D721Med (cell line): ENCODE results near the gene OR10A2.
"Not testable (repeated sequence)": the region's sequence is repeated elsewhere in the genome, so short reads cannot be mapped to it uniquely, and the experiment has no call there.

Source experiments
- DNase-seq: peaks from one replicate; pipeline ENCODE4 v3.0.0; 2011; ENCODE audit warnings: low spot score; ENCODE audit not compliant: insufficient read length
- FAIRE-seq: peaks from 2 replicates; lab custom pipeline; 2011; peaks lifted over from hg19 to GRCh38; lab: Jason Lieb, UNC
- TF ChIP-seq, protein P1 (sequence below): IDR thresholded peaks from 2 replicates; pipeline ENCODE4 v1.5.1; 2012; ENCODE audit warnings: mild to moderate bottlenecking, control low read depth; ENCODE audit not compliant: insufficient read depth; ENCODE audit errors: missing control alignments

Gene OR10A2

DNA sequence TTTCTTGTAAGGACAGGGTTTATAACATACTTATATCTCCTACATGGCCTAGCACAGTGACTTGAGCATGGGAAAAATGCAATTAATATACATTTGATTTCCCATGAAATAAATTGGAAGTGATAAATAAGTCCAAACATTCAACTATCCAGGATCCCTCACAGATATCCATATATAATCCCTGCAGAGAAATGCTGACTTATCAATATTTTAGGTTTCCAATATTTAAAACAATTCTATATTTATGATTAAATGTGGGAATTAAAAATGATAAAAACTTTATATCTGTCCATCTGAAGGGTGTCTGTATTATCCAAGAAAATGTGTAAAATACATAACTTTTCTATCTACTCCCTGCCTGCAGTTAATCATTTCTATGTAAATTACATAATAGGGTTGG is 19.9 kb downstream of the OR10A2 start:
- FAIRE-seq = no peak
- TF ChIP-seq, protein P1, sequence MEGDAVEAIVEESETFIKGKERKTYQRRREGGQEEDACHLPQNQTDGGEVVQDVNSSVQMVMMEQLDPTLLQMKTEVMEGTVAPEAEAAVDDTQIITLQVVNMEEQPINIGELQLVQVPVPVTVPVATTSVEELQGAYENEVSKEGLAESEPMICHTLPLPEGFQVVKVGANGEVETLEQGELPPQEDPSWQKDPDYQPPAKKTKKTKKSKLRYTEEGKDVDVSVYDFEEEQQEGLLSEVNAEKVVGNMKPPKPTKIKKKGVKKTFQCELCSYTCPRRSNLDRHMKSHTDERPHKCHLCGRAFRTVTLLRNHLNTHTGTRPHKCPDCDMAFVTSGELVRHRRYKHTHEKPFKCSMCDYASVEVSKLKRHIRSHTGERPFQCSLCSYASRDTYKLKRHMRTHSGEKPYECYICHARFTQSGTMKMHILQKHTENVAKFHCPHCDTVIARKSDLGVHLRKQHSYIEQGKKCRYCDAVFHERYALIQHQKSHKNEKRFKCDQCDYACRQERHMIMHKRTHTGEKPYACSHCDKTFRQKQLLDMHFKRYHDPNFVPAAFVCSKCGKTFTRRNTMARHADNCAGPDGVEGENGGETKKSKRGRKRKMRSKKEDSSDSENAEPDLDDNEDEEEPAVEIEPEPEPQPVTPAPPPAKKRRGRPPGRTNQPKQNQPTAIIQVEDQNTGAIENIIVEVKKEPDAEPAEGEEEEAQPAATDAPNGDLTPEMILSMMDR = no peak
- DNase-seq = no peak

DNA sequence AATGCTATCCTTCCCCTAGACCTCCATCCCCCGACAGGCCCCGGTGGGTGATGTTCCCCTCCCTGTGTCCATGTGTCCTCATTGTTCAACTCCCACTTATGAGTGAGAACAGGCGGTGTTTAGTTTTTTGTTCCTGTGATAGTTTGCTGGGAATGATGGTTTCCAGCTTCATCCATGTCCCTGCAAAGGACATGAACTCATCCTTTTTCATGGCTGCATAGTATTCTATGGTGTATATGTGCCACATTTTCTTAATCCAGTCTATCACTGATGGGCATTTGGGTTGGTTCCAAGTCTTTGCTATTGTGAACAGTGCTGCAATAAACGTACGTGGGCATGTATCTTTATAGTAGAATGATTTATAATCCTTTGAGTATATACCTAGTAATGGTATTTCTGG is 24.9 kb downstream of the OR10A2 start:
- DNase-seq, FAIRE-seq: not testable (repeated sequence)

DNA sequence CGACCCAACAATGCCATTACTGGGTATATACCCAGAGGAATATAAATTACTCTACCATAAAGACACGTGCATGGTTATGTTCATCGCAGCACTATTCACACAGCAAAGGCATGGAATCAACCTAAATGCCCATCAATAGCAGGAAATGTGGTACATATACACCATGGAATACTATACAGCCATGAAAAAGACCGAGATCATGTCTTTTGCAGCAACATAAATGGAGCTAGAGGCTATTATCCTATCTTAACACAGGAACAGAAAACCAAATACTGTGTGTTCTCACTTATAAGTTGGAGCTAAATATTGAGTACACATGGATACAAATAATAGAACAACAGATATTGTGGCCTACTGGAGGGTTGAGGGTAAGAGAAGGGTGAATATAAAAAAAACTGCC is 26.0 kb downstream of the OR10A2 start:
- FAIRE-seq = no peak
- TF ChIP-seq, protein P1 = no peak
- no peak for DNase-seq

DNA sequence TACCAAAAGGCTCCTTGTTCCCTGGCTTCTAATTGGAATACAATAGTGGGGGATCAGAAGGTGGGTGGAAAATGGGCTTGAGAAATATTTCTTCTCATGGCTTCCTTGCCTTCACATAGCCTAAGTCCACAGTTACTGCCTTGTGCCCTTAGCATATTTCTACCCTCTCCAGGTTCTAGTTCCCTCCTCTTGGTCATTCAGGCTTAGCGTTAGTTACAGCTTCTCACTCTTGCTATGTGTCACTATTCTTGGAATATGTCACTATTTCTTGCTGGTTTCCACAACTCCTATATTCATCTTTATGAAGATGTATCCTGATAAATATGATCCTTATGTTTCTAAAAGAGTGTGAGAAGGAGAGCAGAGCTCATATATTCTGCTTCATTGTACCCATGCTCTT is 27.0 kb downstream of the OR10A2 start:
- TF ChIP-seq, protein P1 = no peak
- FAIRE-seq (no peak), DNase-seq (no peak)

DNA sequence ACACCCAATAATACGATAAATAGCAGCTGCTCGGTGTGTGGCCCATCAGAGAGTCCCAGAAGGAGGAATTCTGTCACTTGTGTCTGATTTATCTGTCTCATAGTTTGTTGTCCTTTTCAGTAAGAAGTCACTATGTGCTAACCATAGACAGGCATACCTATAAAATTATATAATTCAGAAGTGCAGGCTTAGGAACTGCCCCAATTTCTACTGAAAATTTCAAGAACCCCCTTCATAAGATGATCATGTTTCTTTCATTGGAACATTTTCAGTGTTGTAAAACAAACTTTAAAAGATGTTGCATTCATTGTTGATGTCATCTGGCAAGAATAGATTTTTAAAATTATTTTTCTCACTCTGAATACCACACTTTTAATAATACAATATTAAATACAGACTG is 29.5 kb downstream of the OR10A2 start, which contains the start of gene OR2D2:
TSS of gene OR2D2 (minus strand) at position 101 of the 400 bp plus-strand sequence. CDS start at position 101, 0 bp downstream.
- DNase-seq (no peak), FAIRE-seq (no peak)
- TF ChIP-seq, protein P1 = no peak

DNA sequence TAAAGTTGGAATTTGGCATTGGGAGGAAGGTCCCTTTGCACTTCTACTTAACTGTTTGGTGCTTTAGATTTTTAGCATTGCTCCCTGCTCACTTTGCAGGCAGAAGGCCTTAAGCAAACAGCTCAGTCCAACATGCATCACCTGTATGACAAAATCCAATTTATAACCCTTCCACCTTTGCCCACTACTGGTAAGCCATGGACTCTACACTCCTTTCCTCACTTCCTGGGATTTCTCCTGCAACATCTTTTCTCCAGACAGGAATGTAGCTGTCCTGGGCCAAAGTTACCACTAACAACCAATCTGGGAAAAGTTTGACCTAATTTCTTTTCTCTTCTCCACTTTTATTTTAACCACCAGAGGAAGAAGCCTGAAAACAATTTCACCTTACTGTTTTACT is 31.2 kb downstream of the OR10A2 start:
- FAIRE-seq (no peak), DNase-seq (no peak)
- TF ChIP-seq, protein P1 = no peak

DNA sequence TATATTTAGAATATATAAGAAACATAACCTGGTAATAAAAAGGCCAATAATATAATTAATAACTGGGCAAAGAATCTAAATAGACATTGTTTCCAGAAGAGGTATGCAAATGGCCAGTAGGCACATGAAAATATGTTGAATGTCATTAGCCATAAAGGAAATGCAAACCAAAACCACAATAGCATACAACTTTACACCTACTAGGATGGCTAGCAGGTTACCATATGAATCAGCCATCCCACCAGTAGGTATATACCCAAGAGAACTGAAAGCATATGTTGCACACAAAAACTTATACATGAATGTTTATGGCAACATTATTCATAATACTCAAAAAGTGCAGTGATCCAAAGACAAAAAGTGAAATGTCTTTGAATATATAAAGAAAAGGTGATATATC is 32.2 kb downstream of the OR10A2 start:
- FAIRE-seq = no peak
- TF ChIP-seq, protein P1 = no peak
- DNase-seq = no peak

DNA sequence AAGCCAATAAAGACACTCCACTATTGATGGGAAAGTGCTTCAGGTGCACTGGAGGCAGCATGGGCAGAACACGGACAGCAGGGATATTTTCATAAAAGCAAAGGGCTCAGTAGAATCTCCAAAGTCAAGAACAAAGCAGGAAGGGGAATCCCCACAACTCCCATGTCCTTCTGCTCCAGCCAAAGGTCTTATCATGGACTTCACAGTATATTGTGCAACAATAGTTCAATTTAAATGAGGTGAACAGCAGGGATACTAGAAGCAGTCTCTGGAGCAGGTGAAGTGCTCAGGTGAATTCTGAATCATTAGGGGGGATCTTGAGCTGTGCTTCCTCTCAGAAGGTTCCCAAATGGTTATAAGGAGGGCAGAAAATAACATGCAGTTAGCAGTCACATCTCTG is 36.1 kb downstream of the OR10A2 start:
- TF ChIP-seq, protein P1 = no peak
- FAIRE-seq (no peak), DNase-seq (no peak)
